Thoracic aorta (tissue), 2 donors: ENCODE results near the gene HELQ. TPM values are rescaled to one million over a fixed set of nuclear protein-coding genes. Genes with fewer than 3 reads are reported as not detected.
"Not testable (repeated sequence)": the region's sequence is repeated elsewhere in the genome, so short reads cannot be mapped to it uniquely, and the experiment has no call there.

Experiments
- ATAC-seq: fragments of 150-250 bp; one replicate; pipeline ENCODE4 v1.8.0; 2017; ENCODE audit warnings: low read depth; ENCODE audit not compliant: insufficient number of reproducible peaks, low FRiP score
- DNase-seq: peaks from one replicate; pipeline ENCODE4 v3.0.0-alpha.2; 2020; ENCODE audit warnings: low spot score
- H3K27ac ChIP-seq, 2 donors: fragments of 200-600 bp; sonication (generic); 1 replicate in 1 of 2; 2 replicates in 1 of 2; pipeline ENCODE4 v1.5.1; 2016; ENCODE audit warnings: mild to moderate bottlenecking in 2 of 2, moderate library complexity in 2 of 2
- H3K27me3 ChIP-seq: fragments of 200-600 bp; sonication (generic); replicated peaks from 2 replicates; pipeline ENCODE4 v1.6.0; 2016; ENCODE audit warnings: mild to moderate bottlenecking; ENCODE audit not compliant: insufficient read depth
- H3K36me3 ChIP-seq: fragments of 200-600 bp; sonication (generic); one replicate; pipeline ENCODE4 v1.5.1; 2016
- H3K4me1 ChIP-seq, 2 donors: fragments of 200-600 bp; sonication (generic); 1 replicate in 1 of 2; 2 replicates in 1 of 2; pipeline versions ENCODE4 v1.5.1 to v1.6.0; 2016; ENCODE audit warnings: low read depth in 2 of 2, mild to moderate bottlenecking in 1 of 2; ENCODE audit not compliant: control insufficient read depth in 1 of 2
- H3K4me3 ChIP-seq: fragments of 200-600 bp; sonication (generic); 2 replicates; pipeline ENCODE4 v1.5.1; 2016; ENCODE audit warnings: mild to moderate bottlenecking
- H3K9me3 ChIP-seq: fragments of 200-600 bp; sonication (generic); 2 replicates; pipeline ENCODE4 v1.5.1; 2016
- CTCF ChIP-seq: fragments of 200-600 bp; sonication (generic); IDR thresholded peaks from one replicate; pipeline ENCODE4 v1.5.1; 2019; ENCODE audit warnings: antibody characterized with exemption
- total RNA-seq, 2 donors: library from RNA; depleted of rRNA; stranded (reverse); fragments of >200 nt; gene quantifications; one replicate each; pipeline versions ENCODE4 v1.1.0 to v1.2.3, GENCODE V29; 2016

HELQ gene
- total RNA-seq, result 10 to 100 TPM; 11.6 to 19.6 TPM

GRCh38 chr4:83455281-83456183 lies at the start of gene HELQ, which contains the start of gene MRPS18C:
HELQ (minus strand) TSS chr4:83455823; CDS start chr4:83455693, 130 bp downstream.
MRPS18C (plus strand) TSS chr4:83456058; CDS start chr4:83456078, 20 bp downstream.
- ATAC-seq (peak; percentile 100), DNase-seq (peak; percentile 96)
- H3K27me3 ChIP-seq, result no peaks in the 10 kb centered on the region
- H3K36me3 ChIP-seq, result no peaks in the 10 kb centered on the region
- H3K4me1 ChIP-seq, result peaks cover 11 to 35% of the 10 kb centered on the region in 2 donors
- peak within 1 kb of the TSS; percentile 89 to 99 for H3K27ac ChIP-seq
- TF ChIP-seq CTCF, result peak; percentile 26
- peak within 1 kb of the TSS; percentile 77 for H3K4me3 ChIP-seq
- H3K9me3 ChIP-seq, result no peaks in the 10 kb centered on the region

- Histone ChIP-seq H3K36me3 (no peaks in the 10 kb centered on the region), H3K9me3 (no peaks in the 10 kb centered on the region), H3K27me3 (no peaks in the 10 kb centered on the region), H3K27ac (no peak overlapping the region), H3K4me1 (no peaks in the 10 kb centered on the region), H3K4me3 (no peak overlapping the region)
- ATAC-seq (no peak), DNase-seq (no peak)
- TF ChIP-seq CTCF, result no peak
Observed at GRCh38 chr4:83504996-83505395, 49.4 kb upstream of the HELQ start.

GRCh38 chr4:83504503-83504902 lies 48.9 kb upstream of the HELQ start:
- no peaks in the 10 kb centered on the region for H3K27me3 ChIP-seq
- TF ChIP-seq CTCF, result no peak
- no peak overlapping the region for H3K27ac ChIP-seq
- H3K36me3 ChIP-seq, result no peaks in the 10 kb centered on the region
- no peaks in the 10 kb centered on the region for H3K4me1 ChIP-seq
- H3K4me3 ChIP-seq, result no peak overlapping the region
- ATAC-seq, result no peak
- H3K9me3 ChIP-seq, result no peaks in the 10 kb centered on the region
- DNase-seq, result no peak

GRCh38 chr4:83503974-83504373 lies 48.4 kb upstream of the HELQ start:
- H3K27ac ChIP-seq, result no peak overlapping the region
- no peaks in the 10 kb centered on the region for H3K36me3 ChIP-seq
- no peaks in the 10 kb centered on the region for H3K9me3 ChIP-seq
- no peak overlapping the region for H3K4me3 ChIP-seq
- H3K27me3 ChIP-seq, result no peaks in the 10 kb centered on the region
- H3K4me1 ChIP-seq, result no peaks in the 10 kb centered on the region
- no peak for TF ChIP-seq CTCF
- ATAC-seq, result no peak
- no peak for DNase-seq

GRCh38 chr4:83501671-83502070 lies 46.0 kb upstream of the HELQ start:
- ATAC-seq, result not testable (repeated sequence)

More at GRCh38 chr4:83501671-83502070, 46.0 kb upstream of the HELQ start:
- not testable (repeated sequence) for H3K27me3 ChIP-seq, H3K36me3 ChIP-seq, H3K9me3 ChIP-seq, DNase-seq, H3K4me3 ChIP-seq, H3K27ac ChIP-seq, H3K4me1 ChIP-seq
